BJ (cell line): Measurements from ENCODE around the gene ARMC9. TPM values are rescaled to one million over a fixed set of nuclear protein-coding genes. Genes with fewer than 3 reads are reported as not detected.

ENCODE experiments used
- CTCF ChIA-PET: fragments of 350-600 bp; formaldehyde crosslinking; extraction: SDS; loops from one replicate; lab custom pipeline; 2021; ENCODE audit warnings: antibody characterized with exemption, inconsistent platforms; lab: Yijun Ruan, JAX
- POLR2A ChIA-PET: fragments of 300-600 bp; sonication (Branson Sonifier 250); formaldehyde crosslinking; extraction: SDS; loops from one replicate; lab custom pipeline; 2021; ENCODE audit warnings: antibody characterized with exemption; lab: Charles Lee
- DNase-seq: peaks from one replicate; pipeline ENCODE4 v3.0.0-alpha.2; 2011; ENCODE audit warnings: low read depth
- H3K27me3 ChIP-seq: 2 replicates; pipeline ENCODE4 v1.6.0; 2011; ENCODE audit warnings: low read length; ENCODE audit not compliant: control insufficient read depth, insufficient read depth
- H3K36me3 ChIP-seq: 2 replicates; pipeline ENCODE4 v1.5.1; 2011; ENCODE audit warnings: low read length; ENCODE audit not compliant: control insufficient read depth, insufficient read depth
- H3K4me3 ChIP-seq: 2 replicates; pipeline ENCODE4 v1.5.1; 2011; ENCODE audit warnings: low read depth, mild to moderate bottlenecking, control low read depth, low read length
- CTCF ChIP-seq: IDR thresholded peaks from 2 replicates; pipeline ENCODE4 v1.5.1; 2011; ENCODE audit warnings: low read depth, mild to moderate bottlenecking, control low read depth, inconsistent platforms, low read length, moderate library complexity; ENCODE audit not compliant: insufficient read depth
- polyA plus RNA-seq: library from polyadenylated mRNA; depleted of rRNA; stranded (reverse); fragments of >200 nt; gene quantifications from 2 replicates; pipeline ENCODE4 v1.2.3, GENCODE V29; 2011

The ARMC9 gene
- polyA plus RNA-seq, 1 experiment = 83.1 TPM

GRCh38 chr2:231278868-231279267 is 80.4 kb downstream of the ARMC9 start:
- ChIA-PET POLR2A (no interaction called here), CTCF (no interaction called here)
- no peaks in the 10 kb centered on the region for H3K27me3 ChIP-seq
- TF ChIP-seq CTCF = no peak
- no peak overlapping the region for H3K4me3 ChIP-seq
- no peak for DNase-seq
- peaks cover 37% of the 10 kb centered on the region for H3K36me3 ChIP-seq

GRCh38 chr2:231280846-231281245 is 82.4 kb downstream of the ARMC9 start:
- POLR2A ChIA-PET = no interaction called here

DNA sequence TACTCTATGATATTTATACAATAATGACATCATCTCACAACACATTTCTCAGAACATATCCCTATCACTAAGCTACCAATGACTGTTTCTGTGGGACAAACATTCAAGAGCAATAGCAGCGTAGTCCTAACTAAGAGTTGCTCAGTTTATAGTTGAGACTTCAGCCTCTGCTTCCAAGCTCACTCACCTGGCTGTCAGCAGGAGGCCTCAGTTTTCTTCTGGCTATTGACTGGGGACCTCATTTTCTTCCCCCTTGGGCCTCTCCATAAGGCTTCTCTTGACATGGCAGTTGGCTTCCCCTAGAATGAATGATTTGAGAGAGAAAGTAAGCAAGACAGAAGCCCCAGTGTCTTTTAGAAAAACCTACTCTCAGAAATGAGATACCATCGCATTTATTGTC is 85.9 kb downstream of the ARMC9 start:
- ChIA-PET CTCF (interaction anchor here (0.7 to 1.9 kb wide), 5 partner anchors 19 to 167 kb away, joined by 3 to 4 read pairs (median 3); no protein-coding TSS in a partner anchor), POLR2A (no interaction called here)
- peaks cover 28% of the 10 kb centered on the region for H3K36me3 ChIP-seq

More at GRCh38 chr2:231280846-231281245, 82.4 kb downstream of the ARMC9 start:
- no peak for TF ChIP-seq CTCF
- CTCF ChIA-PET = interaction anchor here (1.2 to 1.7 kb wide), 2 partner anchors 12 to 16 kb away, joined by 4 to 9 read pairs; no protein-coding TSS in a partner anchor
- DNase-seq = no peak
- H3K27me3 ChIP-seq = no peaks in the 10 kb centered on the region
- H3K36me3 ChIP-seq = peaks cover 34% of the 10 kb centered on the region
- no peak overlapping the region for H3K4me3 ChIP-seq

DNA sequence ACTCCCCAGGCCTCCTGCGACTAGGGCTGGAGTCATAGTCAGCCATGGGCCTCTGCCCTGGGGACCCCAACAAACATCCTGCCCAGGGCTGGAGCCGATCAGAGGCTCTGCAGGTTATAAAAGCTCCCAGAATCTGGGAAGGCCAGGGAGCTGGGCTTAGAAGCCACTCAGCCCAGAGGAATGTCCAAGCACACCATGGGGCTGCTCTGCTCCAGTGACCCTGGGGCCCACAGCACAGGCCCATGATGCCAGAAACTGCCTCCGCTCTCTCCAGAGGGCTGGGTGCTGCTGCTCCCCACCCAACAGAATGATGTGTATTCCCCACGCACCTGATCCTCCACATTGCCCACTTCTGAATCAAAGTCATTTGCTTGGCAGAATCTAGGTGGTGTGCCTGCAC is 88.5 kb downstream of the ARMC9 start:
- H3K36me3 ChIP-seq = peaks cover 19% of the 10 kb centered on the region
- H3K27me3 ChIP-seq = no peaks in the 10 kb centered on the region
- TF ChIP-seq CTCF = no peak
- no peak overlapping the region for H3K4me3 ChIP-seq
- DNase-seq = no peak
- ChIA-PET CTCF (interaction anchor here (1.3 to 1.7 kb wide), 2 partner anchors 126 to 165 kb away, joined by 4 to 6 read pairs; no protein-coding TSS in a partner anchor), POLR2A (no interaction called here)

More for the DNA sequence above, 85.9 kb downstream of the ARMC9 start:
- H3K27me3 ChIP-seq = no peaks in the 10 kb centered on the region
- DNase-seq = no peak
- no peak for TF ChIP-seq CTCF
- H3K4me3 ChIP-seq = no peak overlapping the region

- no peaks in the 10 kb centered on the region for H3K27me3 ChIP-seq
- H3K36me3 ChIP-seq = peaks cover 22% of the 10 kb centered on the region
- DNase-seq = no peak
- POLR2A ChIA-PET = no interaction called here
- TF ChIP-seq CTCF = no peak
- CTCF ChIA-PET = interaction anchor here (1.1 to 1.7 kb wide), 3 partner anchors 9 to 164 kb away, joined by 4 to 6 read pairs (median 6); no protein-coding TSS in a partner anchor
- H3K4me3 ChIP-seq = no peak overlapping the region
Measured at GRCh38 chr2:231287696-231288095, 89.3 kb downstream of the ARMC9 start.
